Lower leg skin (tissue), 3 donors: ENCODE results near the gene ARHGAP8.

Source experiments
- CTCF ChIP-seq, 3 donors: fragments of 450-650 bp; IDR thresholded peaks; one replicate each; pipeline ENCODE4 v1.5.1; 2016; ENCODE audit warnings: antibody characterized with exemption in 3 of 3, mild to moderate bottlenecking in 3 of 3, moderate library complexity in 2 of 3
- POLR2A ChIP-seq, 2 donors: fragments of 450-650 bp; IDR thresholded peaks; one replicate each; pipeline ENCODE4 v1.6.1; 2016 to 2017; ENCODE audit warnings: antibody characterized with exemption in 2 of 2, mild to moderate bottlenecking in 1 of 2, moderate library complexity in 1 of 2

GRCh38 chr22:44709881-44710392 is 42.4 kb upstream of the ARHGAP8 start:
- no peak for TF ChIP-seq POLR2A (IDR thresholded peaks at IDR 0.05)
- no peak for TF ChIP-seq CTCF (IDR thresholded peaks at IDR 0.05)
